ENCODE results near the gene SMAD9.

SMAD9 gene

GRCh38 chr13:36837354-36838092 is 82.5 kb downstream of the SMAD9 start:
- Mint-ChIP-seq H3K4me3 (no peak overlapping the region), H3K36me3 (peaks cover 3% of the 10 kb centered on the region), H3K9me3 (no peaks in the 10 kb centered on the region), H3K27me3 (no peaks in the 10 kb centered on the region), H3K27ac (no peak overlapping the region), H3K4me1 (peaks cover 2% of the 10 kb centered on the region)
- DNase-seq (ENCODE audit: low spot score in 2 of 2) (no peak), ATAC-seq (ENCODE audit: low read depth) (no peak)

GRCh38 chr13:36834299-36834698 is 85.7 kb downstream of the SMAD9 start:
- Mint-ChIP-seq H3K4me3 (no peak overlapping the region), H3K36me3 (peaks cover 7% of the 10 kb centered on the region), H3K9me3 (no peaks in the 10 kb centered on the region), H3K4me1 (peaks cover 2% of the 10 kb centered on the region), H3K27ac (no peak overlapping the region), H3K27me3 (no peaks in the 10 kb centered on the region)
- DNase-seq (ENCODE audit: low spot score in 2 of 2) (no peak), ATAC-seq (ENCODE audit: low read depth) (no peak)

- Mint-ChIP-seq H3K27ac (no peak overlapping the region), H3K36me3 (peaks cover 10% of the 10 kb centered on the region), H3K4me3 (no peak overlapping the region), H3K4me1 (peaks cover 2% of the 10 kb centered on the region), H3K9me3 (no peaks in the 10 kb centered on the region), H3K27me3 (no peaks in the 10 kb centered on the region)
- ATAC-seq (ENCODE audit: low read depth) = no peak
- no peak for DNase-seq (ENCODE audit: low spot score in 2 of 2)
Measured at GRCh38 chr13:36831291-36831690, 88.7 kb downstream of the SMAD9 start.

- Mint-ChIP-seq H3K27me3 (no peaks in the 10 kb centered on the region), H3K4me3 (no peak overlapping the region), H3K36me3 (peaks cover 10% of the 10 kb centered on the region), H3K4me1 (peaks cover 5% of the 10 kb centered on the region), H3K9me3 (no peaks in the 10 kb centered on the region), H3K27ac (no peak overlapping the region)
- ATAC-seq (ENCODE audit: low read depth) (no peak), DNase-seq (ENCODE audit: low spot score in 2 of 2) (no peak)
Measured at GRCh38 chr13:36829753-36830152, 90.3 kb downstream of the SMAD9 start.

- H3K36me3 Mint-ChIP-seq = peaks cover 4% of the 10 kb centered on the region
- H3K9me3 Mint-ChIP-seq = no peaks in the 10 kb centered on the region
- no peaks in the 10 kb centered on the region for H3K27me3 Mint-ChIP-seq
- peaks cover 26% of the 10 kb centered on the region for H3K4me1 Mint-ChIP-seq
- DNase-seq (ENCODE audit: low spot score in 2 of 2) (no peak), ATAC-seq (ENCODE audit: low read depth) (no peak)
- H3K4me3 Mint-ChIP-seq = no peak overlapping the region
- no peak overlapping the region for H3K27ac Mint-ChIP-seq
Measured at GRCh38 chr13:36822785-36823184, 97.3 kb downstream of the SMAD9 start.

GRCh38 chr13:36820222-36820621 is 99.8 kb downstream of the SMAD9 start:
- Mint-ChIP-seq H3K9me3 (no peaks in the 10 kb centered on the region), H3K4me1 (peaks cover 26% of the 10 kb centered on the region), H3K27ac (peak overlapping the region; percentile 88), H3K36me3 (peaks cover 2% of the 10 kb centered on the region), H3K27me3 (no peaks in the 10 kb centered on the region), H3K4me3 (peak overlapping the region; percentile 94)
- DNase-seq (ENCODE audit: low spot score in 2 of 2) (no peak), ATAC-seq (ENCODE audit: low read depth) (no peak)

GRCh38 chr13:36819739-36820090 is 100.3 kb downstream of the SMAD9 start:
- H3K36me3 Mint-ChIP-seq = no peaks in the 10 kb centered on the region
- H3K4me3 Mint-ChIP-seq = peak overlapping the region; percentile 94
- DNase-seq (ENCODE audit: low spot score in 2 of 2) = no peak
- H3K27me3 Mint-ChIP-seq = peaks cover under 1% of the 10 kb centered on the region
- peaks cover 23% of the 10 kb centered on the region for H3K4me1 Mint-ChIP-seq
- ATAC-seq (ENCODE audit: low read depth) = peak; percentile 7
- peaks cover under 1% of the 10 kb centered on the region for H3K9me3 Mint-ChIP-seq
- H3K27ac Mint-ChIP-seq = peak overlapping the region; percentile 88

GRCh38 chr13:36818804-36819738 is 101.0 kb downstream of the SMAD9 start, which contains the start of gene RFXAP:
TSS of gene RFXAP (plus strand) at chr13:36819222. CDS start at chr13:36819358, 136 bp downstream.
- ATAC-seq (ENCODE audit: low read depth) (peak; percentile 92), DNase-seq (ENCODE audit: low spot score in 2 of 2) (peak; percentile 87 to 90)
- Mint-ChIP-seq H3K4me1 (peaks cover 23% of the 10 kb centered on the region), H3K27ac (peak within 1 kb of the TSS; percentile 88), H3K9me3 (peaks cover 3% of the 10 kb centered on the region), H3K27me3 (peaks cover 5% of the 10 kb centered on the region), H3K36me3 (no peaks in the 10 kb centered on the region), H3K4me3 (peak within 1 kb of the TSS; percentile 94)

GRCh38 chr13:36817996-36818803 is 101.8 kb downstream of the SMAD9 start:
- H3K36me3 Mint-ChIP-seq = no peaks in the 10 kb centered on the region
- ATAC-seq (ENCODE audit: low read depth) = no peak
- H3K4me1 Mint-ChIP-seq = peaks cover 21% of the 10 kb centered on the region

GRCh38 chr13:36815062-36815461 is 105.0 kb downstream of the SMAD9 start:
- no peak overlapping the region for H3K4me3 Mint-ChIP-seq

More at GRCh38 chr13:36817996-36818803, 101.8 kb downstream of the SMAD9 start:
- Mint-ChIP-seq H3K4me3 (peak overlapping the region; percentile 94), H3K27ac (peak overlapping the region; percentile 88), H3K27me3 (peaks cover 5% of the 10 kb centered on the region), H3K9me3 (peaks cover 3% of the 10 kb centered on the region)
- DNase-seq (ENCODE audit: low spot score in 2 of 2) = no peak

GRCh38 chr13:36814465-36814864 is 105.6 kb downstream of the SMAD9 start:
- DNase-seq (ENCODE audit: low spot score in 2 of 2) (no peak), ATAC-seq (ENCODE audit: low read depth) (no peak)
- peaks cover 3% of the 10 kb centered on the region for H3K9me3 Mint-ChIP-seq
- H3K4me1 Mint-ChIP-seq = peaks cover 6% of the 10 kb centered on the region
- H3K4me3 Mint-ChIP-seq = no peak overlapping the region
- peaks cover 14% of the 10 kb centered on the region for H3K27me3 Mint-ChIP-seq
- H3K27ac Mint-ChIP-seq = no peak overlapping the region
- H3K36me3 Mint-ChIP-seq = no peaks in the 10 kb centered on the region

More at GRCh38 chr13:36815062-36815461, 105.0 kb downstream of the SMAD9 start:
- Mint-ChIP-seq H3K4me1 (peaks cover 11% of the 10 kb centered on the region), H3K9me3 (peaks cover 3% of the 10 kb centered on the region), H3K27ac (no peak overlapping the region), H3K27me3 (peaks cover 12% of the 10 kb centered on the region), H3K36me3 (no peaks in the 10 kb centered on the region)
- peak in 1 of 2 donors; percentile 7 for DNase-seq (ENCODE audit: low spot score in 2 of 2)
- ATAC-seq (ENCODE audit: low read depth) = no peak

- no peak overlapping the region for H3K27ac Mint-ChIP-seq
- ATAC-seq (ENCODE audit: low read depth) = no peak
- H3K27me3 Mint-ChIP-seq = peaks cover 14% of the 10 kb centered on the region
- H3K4me3 Mint-ChIP-seq = no peak overlapping the region
- H3K36me3 Mint-ChIP-seq = no peaks in the 10 kb centered on the region
- peaks cover 2% of the 10 kb centered on the region for H3K4me1 Mint-ChIP-seq
- no peak for DNase-seq (ENCODE audit: low spot score in 2 of 2)
- H3K9me3 Mint-ChIP-seq = peaks cover 3% of the 10 kb centered on the region
Measured at GRCh38 chr13:36813225-36813624, 106.8 kb downstream of the SMAD9 start.

GRCh38 chr13:36807616-36808015 is 112.4 kb downstream of the SMAD9 start:
- no peak overlapping the region for H3K4me3 Mint-ChIP-seq
- no peak for DNase-seq (ENCODE audit: low spot score in 2 of 2)
- H3K36me3 Mint-ChIP-seq = no peaks in the 10 kb centered on the region
- peaks cover 9% of the 10 kb centered on the region for H3K27me3 Mint-ChIP-seq
- no peaks in the 10 kb centered on the region for H3K9me3 Mint-ChIP-seq
- peaks cover 14% of the 10 kb centered on the region for H3K4me1 Mint-ChIP-seq
- H3K27ac Mint-ChIP-seq = no peak overlapping the region
- ATAC-seq (ENCODE audit: low read depth) = no peak
